T follicular helper cell (primary cell): ENCODE data around the gene MEAK7.

Experiments
- DNase-seq: peaks from one replicate; pipeline ENCODE4 v3.0.0-alpha.2; 2020; ENCODE audit warnings: low read depth

MEAK7 gene

GRCh38 chr16:84486551-84487235 is 17.8 kb downstream of the MEAK7 start:
- DNase-seq = no peak

- DNase-seq = no peak
Measured at GRCh38 chr16:84486126-84486525, 18.3 kb downstream of the MEAK7 start.

GRCh38 chr16:84485255-84486010 is 19.0 kb downstream of the MEAK7 start:
- no peak for DNase-seq

- no peak for DNase-seq
Measured at GRCh38 chr16:84484579-84485254, 19.7 kb downstream of the MEAK7 start.

GRCh38 chr16:84483882-84484565 is 20.4 kb downstream of the MEAK7 start:
- DNase-seq = no peak

GRCh38 chr16:84482951-84483881 is 21.2 kb downstream of the MEAK7 start:
- no peak for DNase-seq

GRCh38 chr16:84482001-84482891 is 22.2 kb downstream of the MEAK7 start:
- DNase-seq = no peak

GRCh38 chr16:84481051-84481735 is 23.3 kb downstream of the MEAK7 start:
- no peak for DNase-seq

GRCh38 chr16:84479716-84480450 is 24.6 kb downstream of the MEAK7 start:
- no peak for DNase-seq

- no peak for DNase-seq
Measured at GRCh38 chr16:84478172-84478947, 26.1 kb downstream of the MEAK7 start.

GRCh38 chr16:84477661-84478060 is 26.8 kb downstream of the MEAK7 start:
- DNase-seq = no peak

GRCh38 chr16:84476401-84476800 is 28.1 kb downstream of the MEAK7 start:
- DNase-seq = no peak

GRCh38 chr16:84475643-84476240 is 28.7 kb downstream of the MEAK7 start:
- no peak for DNase-seq

- no peak for DNase-seq
Measured at GRCh38 chr16:84471966-84472365, 32.5 kb downstream of the MEAK7 start.

- DNase-seq = no peak
Measured at GRCh38 chr16:84471316-84471715, 33.1 kb downstream of the MEAK7 start.

- DNase-seq = no peak
Measured at GRCh38 chr16:84467709-84468108, 36.8 kb downstream of the MEAK7 start.

GRCh38 chr16:84467256-84467655 is 37.2 kb downstream of the MEAK7 start:
- DNase-seq = no peak

- DNase-seq = no peak
Measured at GRCh38 chr16:84466692-84467091, 37.8 kb downstream of the MEAK7 start.
